Osteocyte (in vitro differentiated cells): ENCODE results near the gene ACOT7. TPM values are rescaled to one million over a fixed set of nuclear protein-coding genes. Genes with fewer than 3 reads are reported as not detected.

Source experiments
- DNase-seq: peaks from one replicate; pipeline ENCODE4 v3.0.0; 2021; ENCODE audit warnings: mixed read lengths; ENCODE audit not compliant: unreplicated experiment; ENCODE audit errors: extremely low spot score
- H3K27ac Mint-ChIP-seq: one replicate; pipeline ENCODE4 v1.8.0; 2021; ENCODE audit warnings: mild to moderate bottlenecking, mixed read lengths; ENCODE audit not compliant: unreplicated experiment
- H3K27me3 Mint-ChIP-seq: one replicate; pipeline ENCODE4 v1.8.0; 2021; ENCODE audit warnings: mixed read lengths; ENCODE audit not compliant: unreplicated experiment
- H3K36me3 Mint-ChIP-seq: one replicate; pipeline ENCODE4 v1.8.0; 2021; ENCODE audit warnings: mixed read lengths; ENCODE audit not compliant: unreplicated experiment
- H3K4me1 Mint-ChIP-seq: one replicate; pipeline ENCODE4 v1.8.0; 2021; ENCODE audit warnings: mixed read lengths; ENCODE audit not compliant: unreplicated experiment
- H3K4me3 Mint-ChIP-seq: one replicate; pipeline ENCODE4 v1.8.0; 2021; ENCODE audit warnings: mild to moderate bottlenecking, moderate library complexity, mixed read lengths; ENCODE audit not compliant: unreplicated experiment
- H3K9me3 Mint-ChIP-seq: one replicate; pipeline ENCODE4 v1.8.0; 2021; ENCODE audit warnings: mixed read lengths; ENCODE audit not compliant: unreplicated experiment
- total RNA-seq: library from RNA; stranded (reverse); gene quantifications from 2 replicates; pipeline ENCODE4 v1.2.1, GENCODE V29; 2021
- TF ChIP-seq, protein P1 (sequence below): fragments of 200-600 bp; sonication (generic); IDR thresholded peaks from 2 replicates; pipeline ENCODE4 v1.5.0; 2021; ENCODE audit warnings: antibody characterized with exemption, mild to moderate bottlenecking, moderate library complexity

Gene ACOT7
- total RNA-seq, 1 donor from 2014 or later, result 21.8 TPM

DNA sequence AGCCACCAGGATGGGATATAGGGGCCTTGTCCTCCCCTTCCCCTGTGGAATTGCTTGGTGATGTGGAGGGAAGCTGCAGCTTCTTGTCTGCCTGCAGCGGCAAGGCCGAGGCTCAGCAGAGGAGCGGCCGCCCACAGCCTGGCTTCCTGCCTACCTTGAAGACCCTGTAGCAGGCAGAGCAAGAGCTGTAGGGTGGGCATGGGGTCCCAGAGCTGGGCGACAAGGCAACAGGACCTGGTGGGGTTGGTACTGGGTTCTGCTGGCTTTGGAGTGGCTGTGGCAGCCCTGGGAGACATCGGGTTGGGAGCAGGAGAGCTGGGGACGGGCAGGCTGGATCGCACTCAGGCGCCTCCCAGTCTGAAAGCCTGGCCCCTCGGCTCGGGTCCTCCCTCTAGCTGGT, 126.9 kb downstream of the ACOT7 start:
- TF ChIP-seq, protein P1, sequence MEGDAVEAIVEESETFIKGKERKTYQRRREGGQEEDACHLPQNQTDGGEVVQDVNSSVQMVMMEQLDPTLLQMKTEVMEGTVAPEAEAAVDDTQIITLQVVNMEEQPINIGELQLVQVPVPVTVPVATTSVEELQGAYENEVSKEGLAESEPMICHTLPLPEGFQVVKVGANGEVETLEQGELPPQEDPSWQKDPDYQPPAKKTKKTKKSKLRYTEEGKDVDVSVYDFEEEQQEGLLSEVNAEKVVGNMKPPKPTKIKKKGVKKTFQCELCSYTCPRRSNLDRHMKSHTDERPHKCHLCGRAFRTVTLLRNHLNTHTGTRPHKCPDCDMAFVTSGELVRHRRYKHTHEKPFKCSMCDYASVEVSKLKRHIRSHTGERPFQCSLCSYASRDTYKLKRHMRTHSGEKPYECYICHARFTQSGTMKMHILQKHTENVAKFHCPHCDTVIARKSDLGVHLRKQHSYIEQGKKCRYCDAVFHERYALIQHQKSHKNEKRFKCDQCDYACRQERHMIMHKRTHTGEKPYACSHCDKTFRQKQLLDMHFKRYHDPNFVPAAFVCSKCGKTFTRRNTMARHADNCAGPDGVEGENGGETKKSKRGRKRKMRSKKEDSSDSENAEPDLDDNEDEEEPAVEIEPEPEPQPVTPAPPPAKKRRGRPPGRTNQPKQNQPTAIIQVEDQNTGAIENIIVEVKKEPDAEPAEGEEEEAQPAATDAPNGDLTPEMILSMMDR, result no peak
- no peaks in the 10 kb centered on the region for H3K27me3 Mint-ChIP-seq
- H3K27ac Mint-ChIP-seq, result no peak overlapping the region
- no peaks in the 10 kb centered on the region for H3K36me3 Mint-ChIP-seq
- H3K4me1 Mint-ChIP-seq, result peaks cover 16% of the 10 kb centered on the region
- H3K9me3 Mint-ChIP-seq, result no peaks in the 10 kb centered on the region
- no peak overlapping the region for H3K4me3 Mint-ChIP-seq
- no peak for DNase-seq

DNA sequence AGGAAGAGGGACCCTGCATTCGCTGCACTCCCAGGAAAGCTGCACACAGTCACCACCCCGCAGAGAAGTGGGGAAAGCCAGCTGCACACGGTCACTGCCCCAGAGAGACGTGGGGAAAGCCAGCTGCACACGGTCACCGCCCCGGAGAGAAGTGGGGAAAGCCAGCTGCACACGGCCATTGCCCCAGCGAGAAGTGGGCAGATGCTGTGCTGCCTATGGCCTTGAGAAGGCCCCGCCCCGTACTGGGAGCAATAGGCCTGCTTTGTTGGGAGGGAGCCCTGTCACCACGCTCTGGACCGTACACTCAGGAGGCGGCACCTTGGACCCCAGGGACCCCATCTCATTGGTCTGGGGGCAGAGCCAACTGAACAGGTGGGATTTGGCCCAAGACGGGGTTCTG, 128.4 kb downstream of the ACOT7 start:
- DNase-seq, result no peak
- no peaks in the 10 kb centered on the region for H3K36me3 Mint-ChIP-seq
- TF ChIP-seq, protein P1, result no peak
- no peak overlapping the region for H3K27ac Mint-ChIP-seq
- H3K9me3 Mint-ChIP-seq, result no peaks in the 10 kb centered on the region
- H3K4me1 Mint-ChIP-seq, result peaks cover 9% of the 10 kb centered on the region
- no peaks in the 10 kb centered on the region for H3K27me3 Mint-ChIP-seq
- no peak overlapping the region for H3K4me3 Mint-ChIP-seq

DNA sequence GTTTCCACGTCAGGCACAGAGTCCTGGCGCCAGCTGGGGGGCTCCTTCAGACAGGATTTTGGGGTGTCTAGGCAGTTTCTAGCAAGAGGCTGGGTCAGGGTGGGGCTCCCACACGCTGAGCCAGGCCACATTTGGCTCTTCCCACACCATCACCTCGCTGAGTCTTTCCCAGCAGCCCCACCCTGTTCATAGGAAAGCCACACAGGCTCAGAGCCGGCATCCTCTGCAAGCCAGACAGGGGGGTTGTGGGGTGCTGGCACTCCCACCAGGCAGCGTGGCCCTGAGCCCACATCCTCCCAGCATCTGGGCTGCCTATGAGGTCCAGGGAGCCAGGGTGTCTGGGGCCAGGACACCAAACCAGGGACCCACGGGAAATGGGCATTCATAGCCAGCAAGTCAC, 129.9 kb downstream of the ACOT7 start:
- no peak for DNase-seq
- Mint-ChIP-seq H3K27me3 (no peaks in the 10 kb centered on the region), H3K4me3 (no peak overlapping the region), H3K36me3 (no peaks in the 10 kb centered on the region), H3K9me3 (no peaks in the 10 kb centered on the region), H3K4me1 (peaks cover 4% of the 10 kb centered on the region), H3K27ac (no peak overlapping the region)
- TF ChIP-seq, protein P1, result no peak

DNA sequence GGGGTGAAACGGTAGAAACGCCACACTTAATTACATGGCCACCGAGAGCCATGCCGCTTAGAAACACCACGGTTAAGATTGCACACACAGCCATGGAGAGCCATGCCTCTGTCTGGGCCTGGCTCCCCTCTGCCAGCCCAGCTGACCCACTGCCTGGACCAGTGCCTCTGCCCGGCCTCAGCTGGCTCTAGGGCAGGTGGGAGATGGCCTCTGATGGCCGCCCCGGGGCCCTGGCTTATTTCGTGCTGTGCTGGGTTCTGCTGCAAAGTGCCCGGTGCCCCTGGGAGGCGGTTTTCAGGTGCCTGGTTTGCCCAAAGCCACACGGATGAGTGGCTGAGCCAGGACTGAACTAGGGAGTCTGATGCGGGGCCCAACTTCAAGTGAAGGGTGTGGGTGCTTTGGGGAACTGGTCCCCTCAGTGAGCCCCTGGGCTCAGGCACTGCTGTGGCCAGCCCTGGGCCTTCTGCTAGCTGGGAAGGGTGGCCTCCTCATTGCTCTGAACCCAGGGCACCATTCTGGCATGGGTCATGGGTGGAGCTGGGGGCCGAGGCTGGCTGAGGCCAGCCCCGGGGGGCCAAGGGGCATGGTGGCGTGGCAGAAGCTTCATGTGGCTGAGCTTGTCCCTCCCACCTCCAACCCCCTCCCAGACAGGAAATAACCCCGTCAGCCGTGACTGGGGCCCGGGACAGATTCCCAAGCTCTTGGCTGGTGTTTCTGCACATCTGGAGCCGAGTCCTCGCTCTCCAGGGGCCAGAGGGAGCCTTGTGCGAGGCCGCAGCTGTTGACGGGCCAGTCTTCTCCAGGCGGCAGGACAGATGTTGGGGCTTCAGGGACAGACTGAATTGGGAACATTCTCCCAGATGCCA, 130.8 kb downstream of the ACOT7 start:
- TF ChIP-seq, protein P1, result no peak
- Mint-ChIP-seq H3K4me1 (peaks cover 4% of the 10 kb centered on the region), H3K27me3 (no peaks in the 10 kb centered on the region)

DNA sequence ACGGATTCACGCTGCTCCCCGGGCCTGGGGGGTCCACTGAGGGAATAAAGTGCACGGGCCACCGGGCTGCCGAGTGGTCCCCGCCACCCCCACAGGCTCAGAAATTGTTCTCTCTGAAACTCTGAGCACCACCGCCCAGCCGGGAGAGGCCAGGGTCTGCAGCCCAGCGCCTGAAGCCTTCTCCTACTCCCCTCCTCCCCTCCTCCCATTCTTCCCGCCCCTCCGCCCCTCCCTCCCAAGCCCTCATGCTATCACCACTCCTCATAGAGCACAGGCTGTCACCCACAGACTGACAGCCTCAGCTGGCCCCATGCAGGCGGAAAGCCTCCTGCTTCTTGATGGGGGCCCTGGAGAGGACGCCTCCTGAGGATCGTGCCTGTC, 132.0 kb downstream of the ACOT7 start:
- Mint-ChIP-seq H3K4me3 (peak overlapping the region; percentile 61), H3K27me3 (no peaks in the 10 kb centered on the region), H3K27ac (no peak overlapping the region), H3K9me3 (no peaks in the 10 kb centered on the region), H3K4me1 (peaks cover 3% of the 10 kb centered on the region), H3K36me3 (no peaks in the 10 kb centered on the region)
- TF ChIP-seq, protein P1, result no peak
- DNase-seq, result no peak

More for the DNA sequence above, 130.8 kb downstream of the ACOT7 start:
- H3K9me3 Mint-ChIP-seq, result no peaks in the 10 kb centered on the region
- H3K27ac Mint-ChIP-seq, result no peak overlapping the region
- H3K36me3 Mint-ChIP-seq, result no peaks in the 10 kb centered on the region
- H3K4me3 Mint-ChIP-seq, result no peak overlapping the region
- no peak for DNase-seq
